GM23338 (cell line): ENCODE measurements around the gene ARHGEF11.

Experiments
- EZH2 ChIP-seq: fragments of 200-600 bp; sonication (generic); IDR thresholded peaks from one replicate; pipeline ENCODE4 v1.8.0; 2017; ENCODE audit warnings: antibody characterized with exemption, mild to moderate bottlenecking, low read depth; ENCODE audit not compliant: unreplicated experiment
- EZH2phosphoT487 ChIP-seq: fragments of 200-600 bp; sonication (generic); IDR thresholded peaks from one replicate; pipeline ENCODE4 v1.8.1; 2018; ENCODE audit warnings: antibody characterized with exemption; ENCODE audit not compliant: unreplicated experiment
- NANOG ChIP-seq: IDR thresholded peaks from 2 replicates; pipeline ENCODE4 v1.6.1; 2016; ENCODE audit warnings: antibody characterized with exemption, borderline replicate concordance
- POLR2AphosphoS5 ChIP-seq: IDR thresholded peaks from 2 replicates; pipeline ENCODE4 v1.6.1; 2016; ENCODE audit warnings: antibody characterized with exemption, low read depth
- TF ChIP-seq, protein P1 (sequence below), 2 experiments: fragments of 200-600 bp in 1 of 2; sonication (generic) in 1 of 2; conservative IDR thresholded peaks; 2 replicates each; pipeline versions ENCODE4 v1.5.1 to v1.6.1; 2016 to 2017; ENCODE audit warnings: antibody characterized with exemption in 2 of 2, low read depth in 2 of 2, mild to moderate bottlenecking in 2 of 2, moderate library complexity in 1 of 2
- TF ChIP-seq, protein P2 (sequence below): IDR thresholded peaks from one replicate; pipeline ENCODE4 v1.6.1; 2018; ENCODE audit warnings: antibody characterized with exemption; ENCODE audit not compliant: unreplicated experiment

DNA sequence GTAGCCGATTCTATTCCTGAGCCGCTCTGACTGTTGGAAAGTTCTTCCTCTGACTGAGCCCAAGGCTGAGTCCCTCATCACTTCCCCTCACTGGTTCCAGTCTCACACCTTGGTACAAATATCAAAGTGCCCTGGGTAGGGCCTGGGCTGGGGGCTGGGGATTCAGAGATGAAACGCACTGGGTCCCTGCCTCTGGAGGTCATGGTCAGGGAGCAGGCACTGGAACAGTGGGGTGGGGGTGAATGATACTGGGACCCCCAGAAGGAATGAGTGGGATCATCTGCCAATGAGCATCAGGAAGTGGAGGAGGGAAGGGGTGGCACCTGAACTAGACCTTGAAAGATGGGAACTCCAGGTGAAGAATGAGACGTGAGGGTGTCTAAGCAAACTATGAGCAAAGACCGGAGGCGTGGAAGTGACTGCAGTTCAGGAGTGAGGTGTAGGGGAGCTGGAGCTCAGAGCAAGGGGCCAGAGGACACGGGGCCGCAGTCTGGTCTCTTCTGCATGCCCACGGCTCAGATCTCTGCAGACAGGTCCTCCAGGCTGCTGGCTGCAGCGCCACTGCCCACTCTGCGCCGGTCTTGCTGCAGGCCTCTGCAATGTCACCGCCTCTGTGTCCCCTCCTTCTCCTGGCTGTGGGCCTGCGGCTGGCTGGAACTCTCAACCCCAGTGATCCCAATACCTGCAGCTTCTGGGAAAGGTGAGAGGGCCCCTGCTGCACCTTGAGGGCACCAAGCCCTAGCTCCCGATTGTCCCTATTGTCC lies 142.0 kb downstream of the ARHGEF11 start:
- TF ChIP-seq, protein P1, sequence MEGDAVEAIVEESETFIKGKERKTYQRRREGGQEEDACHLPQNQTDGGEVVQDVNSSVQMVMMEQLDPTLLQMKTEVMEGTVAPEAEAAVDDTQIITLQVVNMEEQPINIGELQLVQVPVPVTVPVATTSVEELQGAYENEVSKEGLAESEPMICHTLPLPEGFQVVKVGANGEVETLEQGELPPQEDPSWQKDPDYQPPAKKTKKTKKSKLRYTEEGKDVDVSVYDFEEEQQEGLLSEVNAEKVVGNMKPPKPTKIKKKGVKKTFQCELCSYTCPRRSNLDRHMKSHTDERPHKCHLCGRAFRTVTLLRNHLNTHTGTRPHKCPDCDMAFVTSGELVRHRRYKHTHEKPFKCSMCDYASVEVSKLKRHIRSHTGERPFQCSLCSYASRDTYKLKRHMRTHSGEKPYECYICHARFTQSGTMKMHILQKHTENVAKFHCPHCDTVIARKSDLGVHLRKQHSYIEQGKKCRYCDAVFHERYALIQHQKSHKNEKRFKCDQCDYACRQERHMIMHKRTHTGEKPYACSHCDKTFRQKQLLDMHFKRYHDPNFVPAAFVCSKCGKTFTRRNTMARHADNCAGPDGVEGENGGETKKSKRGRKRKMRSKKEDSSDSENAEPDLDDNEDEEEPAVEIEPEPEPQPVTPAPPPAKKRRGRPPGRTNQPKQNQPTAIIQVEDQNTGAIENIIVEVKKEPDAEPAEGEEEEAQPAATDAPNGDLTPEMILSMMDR (conservative IDR thresholded peaks at IDR 0.05; ENCODE audit: low read depth in 2 of 2) = no peak
- TF ChIP-seq EZH2 (no peak), POLR2AphosphoS5 (no peak), EZH2phosphoT487 (no peak), NANOG (no peak)
- TF ChIP-seq, protein P2, sequence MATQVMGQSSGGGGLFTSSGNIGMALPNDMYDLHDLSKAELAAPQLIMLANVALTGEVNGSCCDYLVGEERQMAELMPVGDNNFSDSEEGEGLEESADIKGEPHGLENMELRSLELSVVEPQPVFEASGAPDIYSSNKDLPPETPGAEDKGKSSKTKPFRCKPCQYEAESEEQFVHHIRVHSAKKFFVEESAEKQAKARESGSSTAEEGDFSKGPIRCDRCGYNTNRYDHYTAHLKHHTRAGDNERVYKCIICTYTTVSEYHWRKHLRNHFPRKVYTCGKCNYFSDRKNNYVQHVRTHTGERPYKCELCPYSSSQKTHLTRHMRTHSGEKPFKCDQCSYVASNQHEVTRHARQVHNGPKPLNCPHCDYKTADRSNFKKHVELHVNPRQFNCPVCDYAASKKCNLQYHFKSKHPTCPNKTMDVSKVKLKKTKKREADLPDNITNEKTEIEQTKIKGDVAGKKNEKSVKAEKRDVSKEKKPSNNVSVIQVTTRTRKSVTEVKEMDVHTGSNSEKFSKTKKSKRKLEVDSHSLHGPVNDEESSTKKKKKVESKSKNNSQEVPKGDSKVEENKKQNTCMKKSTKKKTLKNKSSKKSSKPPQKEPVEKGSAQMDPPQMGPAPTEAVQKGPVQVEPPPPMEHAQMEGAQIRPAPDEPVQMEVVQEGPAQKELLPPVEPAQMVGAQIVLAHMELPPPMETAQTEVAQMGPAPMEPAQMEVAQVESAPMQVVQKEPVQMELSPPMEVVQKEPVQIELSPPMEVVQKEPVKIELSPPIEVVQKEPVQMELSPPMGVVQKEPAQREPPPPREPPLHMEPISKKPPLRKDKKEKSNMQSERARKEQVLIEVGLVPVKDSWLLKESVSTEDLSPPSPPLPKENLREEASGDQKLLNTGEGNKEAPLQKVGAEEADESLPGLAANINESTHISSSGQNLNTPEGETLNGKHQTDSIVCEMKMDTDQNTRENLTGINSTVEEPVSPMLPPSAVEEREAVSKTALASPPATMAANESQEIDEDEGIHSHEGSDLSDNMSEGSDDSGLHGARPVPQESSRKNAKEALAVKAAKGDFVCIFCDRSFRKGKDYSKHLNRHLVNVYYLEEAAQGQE = no peak
